Measurements from ENCODE around the gene CIAO3.

CIAO3 gene

GRCh38 chr16:729768-730665, 10.8 kb downstream of the CIAO3 start:
- peaks cover 16 to 36% of the 10 kb centered on the region in 2 donors for H3K36me3 ChIP-seq (replicated peaks in 1 of 2; ENCODE audit: control insufficient read depth in 2 of 2, insufficient read depth in 2 of 2, low read length in 2 of 2)
- no peak overlapping the region for H3K14ac ChIP-seq (ENCODE audit: low read length)
- no peak overlapping the region for H3K4me3 ChIP-seq (ENCODE audit: low read length in 2 of 2)
- no peak for DNase-seq (ENCODE audit: low spot score)
- no peak overlapping the region for H2BK5ac ChIP-seq (ENCODE audit: low read length)
- WGBS, 2 donors (ENCODE audit: extremely low coverage in 2 of 2, insufficient read length in 2 of 2, insufficient replicate concordance in 1 of 2), result no CpG with 5 or more reads among the region's 37 CpGs
- H2BK120ac ChIP-seq (ENCODE audit: low read depth, low read length), result no peak overlapping the region
- peaks cover 0 to 16% (median 0%) of the 10 kb centered on the region in 3 experiments for H3K27me3 ChIP-seq (ENCODE audit: control insufficient read depth in 3 of 3, insufficient read depth in 3 of 3, low read depth in 1 of 3, low read length in 3 of 3)
- H3K9me3 ChIP-seq (replicated peaks in 1 of 2; ENCODE audit: control insufficient read depth in 2 of 2, insufficient read depth in 1 of 2, low read depth in 1 of 2, low read length in 2 of 2), result no peaks in the 10 kb centered on the region
- no peak overlapping the region for H3K18ac ChIP-seq (ENCODE audit: low read length)
- no peak overlapping the region for H2BK15ac ChIP-seq (ENCODE audit: low read length)
- no peak overlapping the region for H3K27ac ChIP-seq (replicated peaks; ENCODE audit: low read length)
- H3K23ac ChIP-seq (ENCODE audit: low read depth, low read length, poor library complexity), result peak overlapping the region; percentile 73
- H3K4me2 ChIP-seq (ENCODE audit: insufficient read depth, low read length, poor library complexity, severe bottlenecking), result no peak overlapping the region
- peaks cover 6% of the 10 kb centered on the region for H3K79me1 ChIP-seq (ENCODE audit: low read depth, low read length)
- H2AFZ ChIP-seq (ENCODE audit: low read length), result no peak overlapping the region
- no peak overlapping the region for H4K91ac ChIP-seq (ENCODE audit: low read depth, low read length, poor library complexity)
- no peak overlapping the region for H2BK12ac ChIP-seq (ENCODE audit: low read length)
- peak overlapping the region; percentile 28 for H2AK5ac ChIP-seq (ENCODE audit: low read depth, low read length)
- no peak overlapping the region for H3K9ac ChIP-seq (ENCODE audit: low read depth, low read length, poor library complexity)
- peaks cover 5 to 11% of the 10 kb centered on the region in 2 donors for H3K4me1 ChIP-seq (ENCODE audit: control insufficient read depth in 2 of 2, insufficient read depth in 1 of 2, low read depth in 1 of 2, low read length in 2 of 2)
- H4K8ac ChIP-seq (ENCODE audit: low read depth, low read length), result no peak overlapping the region
- no peak overlapping the region for H3K4ac ChIP-seq (ENCODE audit: low read length)

- Histone ChIP-seq H3K4me2 (ENCODE audit: insufficient read depth, low read length, poor library complexity, severe bottlenecking) (peak overlapping the region; percentile 97), H3K4me1 (ENCODE audit: control insufficient read depth in 2 of 2, insufficient read depth in 1 of 2, low read depth in 1 of 2, low read length in 2 of 2) (peaks cover 5 to 11% of the 10 kb centered on the region in 2 donors), H2AK5ac (ENCODE audit: low read depth, low read length) (peak overlapping the region; percentile 75), H2BK120ac (ENCODE audit: low read depth, low read length) (no peak overlapping the region), H3K27ac (replicated peaks; ENCODE audit: low read length) (no peak overlapping the region), H3K36me3 (replicated peaks in 1 of 2; ENCODE audit: control insufficient read depth in 2 of 2, insufficient read depth in 2 of 2, low read length in 2 of 2) (peaks cover 12 to 27% of the 10 kb centered on the region in 2 donors), H2BK5ac (ENCODE audit: low read length) (no peak overlapping the region), H2AFZ (ENCODE audit: low read length) (no peak overlapping the region), H3K79me1 (ENCODE audit: low read depth, low read length) (peaks cover 3% of the 10 kb centered on the region), H3K27me3 (ENCODE audit: control insufficient read depth in 3 of 3, insufficient read depth in 3 of 3, low read depth in 1 of 3, low read length in 3 of 3) (peaks cover 0 to 16% (median 0%) of the 10 kb centered on the region in 3 experiments), H3K9ac (ENCODE audit: low read depth, low read length, poor library complexity) (peak overlapping the region; percentile 70), H3K18ac (ENCODE audit: low read length) (peak overlapping the region; percentile 71), H3K4ac (ENCODE audit: low read length) (no peak overlapping the region), H4K8ac (ENCODE audit: low read depth, low read length) (no peak overlapping the region), H3K9me3 (replicated peaks in 1 of 2; ENCODE audit: control insufficient read depth in 2 of 2, insufficient read depth in 1 of 2, low read depth in 1 of 2, low read length in 2 of 2) (no peaks in the 10 kb centered on the region), H4K91ac (ENCODE audit: low read depth, low read length, poor library complexity) (no peak overlapping the region), H2BK15ac (ENCODE audit: low read length) (peak overlapping the region; percentile 94), H3K14ac (ENCODE audit: low read length) (no peak overlapping the region), H3K23ac (ENCODE audit: low read depth, low read length, poor library complexity) (peak overlapping the region; percentile 96), H3K4me3 (ENCODE audit: low read length in 2 of 2) (peak overlapping the region in 1 of 2 donors; percentile 75), H2BK12ac (ENCODE audit: low read length) (no peak overlapping the region)
- no peak for DNase-seq (ENCODE audit: low spot score)
- no CpG with 5 or more reads among the region's 55 CpGs for WGBS, 2 donors (ENCODE audit: extremely low coverage in 2 of 2, insufficient read length in 2 of 2, insufficient replicate concordance in 1 of 2)
Measured at GRCh38 chr16:728890-729744, 11.7 kb downstream of the CIAO3 start.

DNA sequence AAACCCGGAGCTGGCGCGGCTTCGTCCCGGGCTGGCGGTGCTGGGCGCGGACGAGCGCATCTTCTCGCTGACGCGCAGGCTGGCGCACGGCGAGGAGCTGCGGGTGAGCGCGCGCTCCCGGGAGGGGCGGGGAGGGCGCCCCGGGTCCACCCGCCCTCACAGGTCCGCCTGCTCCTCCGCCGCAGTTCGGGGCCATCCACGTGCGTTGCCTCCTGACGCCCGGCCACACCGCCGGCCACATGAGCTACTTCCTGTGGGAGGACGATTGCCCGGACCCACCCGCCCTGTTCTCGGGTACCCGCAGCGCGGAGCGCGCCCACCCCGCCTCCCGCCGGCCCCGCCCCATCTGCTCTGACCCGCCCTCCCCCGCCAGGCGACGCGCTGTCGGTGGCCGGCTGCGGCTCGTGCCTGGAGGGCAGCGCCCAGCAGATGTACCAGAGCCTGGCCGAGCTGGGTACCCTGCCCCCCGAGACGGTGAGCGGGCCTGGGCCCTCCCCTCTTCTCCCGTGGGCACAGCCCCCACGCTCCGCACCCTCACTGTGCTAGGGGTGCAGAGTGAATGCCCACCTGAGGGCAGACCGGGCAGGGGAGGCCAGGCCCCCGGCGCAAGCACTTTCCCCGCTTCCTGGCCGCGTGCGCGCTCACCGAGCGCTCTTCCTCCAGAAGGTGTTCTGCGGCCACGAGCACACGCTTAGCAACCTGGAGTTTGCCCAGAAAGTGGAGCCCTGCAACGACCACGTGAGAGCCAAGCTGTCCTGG, 12.5 kb downstream of the CIAO3 start:
- Histone ChIP-seq H3K4me1 (ENCODE audit: control insufficient read depth in 2 of 2, insufficient read depth in 1 of 2, low read depth in 1 of 2, low read length in 2 of 2) (peaks cover 5 to 11% of the 10 kb centered on the region in 2 donors), H3K9ac (ENCODE audit: low read depth, low read length, poor library complexity) (peak overlapping the region; percentile 90), H2AFZ (ENCODE audit: low read length) (peak overlapping the region; percentile 69), H4K91ac (ENCODE audit: low read depth, low read length, poor library complexity) (no peak overlapping the region), H3K27ac (replicated peaks; ENCODE audit: low read length) (no peak overlapping the region), H2BK5ac (ENCODE audit: low read length) (no peak overlapping the region), H3K18ac (ENCODE audit: low read length) (peak overlapping the region; percentile 93), H3K4me2 (ENCODE audit: insufficient read depth, low read length, poor library complexity, severe bottlenecking) (peak overlapping the region; percentile 97), H4K8ac (ENCODE audit: low read depth, low read length) (no peak overlapping the region), H3K79me1 (ENCODE audit: low read depth, low read length) (peaks cover 3% of the 10 kb centered on the region), H3K14ac (ENCODE audit: low read length) (peak overlapping the region; percentile 56), H2BK15ac (ENCODE audit: low read length) (peak overlapping the region; percentile 16), H3K4ac (ENCODE audit: low read length) (no peak overlapping the region), H2BK120ac (ENCODE audit: low read depth, low read length) (no peak overlapping the region), H3K27me3 (ENCODE audit: control insufficient read depth in 3 of 3, insufficient read depth in 3 of 3, low read depth in 1 of 3, low read length in 3 of 3) (peaks cover 0 to 16% (median 0%) of the 10 kb centered on the region in 3 experiments), H3K23ac (ENCODE audit: low read depth, low read length, poor library complexity) (peak overlapping the region; percentile 96), H3K9me3 (replicated peaks in 1 of 2; ENCODE audit: control insufficient read depth in 2 of 2, insufficient read depth in 1 of 2, low read depth in 1 of 2, low read length in 2 of 2) (no peaks in the 10 kb centered on the region), H3K4me3 (ENCODE audit: low read length in 2 of 2) (peak overlapping the region; percentile 45 to 77), H3K36me3 (replicated peaks in 1 of 2; ENCODE audit: control insufficient read depth in 2 of 2, insufficient read depth in 2 of 2, low read length in 2 of 2) (peaks cover 8 to 19% of the 10 kb centered on the region in 2 donors), H2AK5ac (ENCODE audit: low read depth, low read length) (peak overlapping the region; percentile 99), H2BK12ac (ENCODE audit: low read length) (peak overlapping the region; percentile 90)
- WGBS, 2 donors (ENCODE audit: extremely low coverage in 2 of 2, insufficient read length in 2 of 2, insufficient replicate concordance in 1 of 2), result no CpG with 5 or more reads among the region's 80 CpGs
- DNase-seq (ENCODE audit: low spot score), result no peak
